ENCODE data around the gene GJB3.
"Not testable (repeated sequence)": the region's sequence is repeated elsewhere in the genome, so short reads cannot be mapped to it uniquely, and the experiment has no call there.

The GJB3 gene

GRCh38 chr1:34761176-34761761 lies 19.7 kb upstream of the GJB3 start:
- no peak for DNase-seq

- DNase-seq: no peak
Observed at GRCh38 chr1:34761776-34762307, 19.2 kb upstream of the GJB3 start.

- no peak for DNase-seq
Observed at GRCh38 chr1:34762474-34763141, 18.4 kb upstream of the GJB3 start.

GRCh38 chr1:34763142-34763781 lies 17.8 kb upstream of the GJB3 start:
- no peak for DNase-seq

GRCh38 chr1:34768856-34769255 lies 12.2 kb upstream of the GJB3 start:
- no peak for DNase-seq

- no peak for DNase-seq
Observed at GRCh38 chr1:34770891-34771504, 10.0 kb upstream of the GJB3 start.

GRCh38 chr1:34771573-34772371 lies 9.2 kb upstream of the GJB3 start:
- DNase-seq: no peak

- not testable (repeated sequence) for DNase-seq
Observed at GRCh38 chr1:34773114-34773513, 7.9 kb upstream of the GJB3 start.

GRCh38 chr1:34774957-34775356 lies 6.1 kb upstream of the GJB3 start:
- no peak for DNase-seq

- DNase-seq: no peak
Observed at GRCh38 chr1:34776911-34777310, 4.1 kb upstream of the GJB3 start.

GRCh38 chr1:34777519-34778321 lies 3.3 kb upstream of the GJB3 start:
- no peak for DNase-seq

GRCh38 chr1:34778381-34778780 lies 2.6 kb upstream of the GJB3 start:
- DNase-seq: no peak

- no peak for DNase-seq
Observed at GRCh38 chr1:34779005-34779404, 2.0 kb upstream of the GJB3 start.

- no peak for DNase-seq
Observed at GRCh38 chr1:34779526-34779925, 1.5 kb upstream of the GJB3 start.

GRCh38 chr1:34779962-34780361 lies 1.1 kb upstream of the GJB3 start:
- no peak for DNase-seq

GRCh38 chr1:34780528-34780927 lies 486 bp upstream of the GJB3 start:
- no peak for DNase-seq

- no peak for DNase-seq
Observed at GRCh38 chr1:34781844-34782391, 904 bp downstream of the GJB3 start.

- DNase-seq: no peak
Observed at GRCh38 chr1:34784751-34785221, 3.8 kb downstream of the GJB3 start.

GRCh38 chr1:34785231-34785874 lies 4.3 kb downstream of the GJB3 start:
- DNase-seq: no peak

- DNase-seq: no peak
Observed at GRCh38 chr1:34785875-34786470, 5.0 kb downstream of the GJB3 start.
